Activated CD4-positive, alpha-beta T cell treated with anti-CD3 and anti-CD28 coated beads, Interleukin-2, Interleukin-4, amounts not matched to agents 100 ng/mL and 50 ng/mL, durations not matched to agents 16 hours and 8 hours (primary cell): ENCODE results near the gene SLC27A1.
"Not testable (repeated sequence)": the region's sequence is repeated elsewhere in the genome, so short reads cannot be mapped to it uniquely, and the experiment has no call there.

ENCODE experiments used
- DNase-seq: peaks from one replicate; pipeline ENCODE4 v3.0.0-alpha.2; 2020; ENCODE audit warnings: low spot score

SLC27A1 gene

GRCh38 chr19:17487284-17488121 lies 17.2 kb downstream of the SLC27A1 start:
- DNase-seq: no peak

- DNase-seq: peak; percentile 65
Measured at GRCh38 chr19:17488593-17489391, 18.5 kb downstream of the SLC27A1 start.

- DNase-seq: no peak
Measured at GRCh38 chr19:17489392-17490030, 19.2 kb downstream of the SLC27A1 start.

- no peak for DNase-seq
Measured at GRCh38 chr19:17490411-17490810, 20.1 kb downstream of the SLC27A1 start.

GRCh38 chr19:17491287-17491686 lies 21.0 kb downstream of the SLC27A1 start:
- DNase-seq: no peak

- no peak for DNase-seq
Measured at GRCh38 chr19:17495639-17496296, 25.4 kb downstream of the SLC27A1 start.

- peak; percentile 90 for DNase-seq
Measured at GRCh38 chr19:17496337-17496997, 26.1 kb downstream of the SLC27A1 start.

- no peak for DNase-seq
Measured at GRCh38 chr19:17497149-17497798, 26.9 kb downstream of the SLC27A1 start.

- not testable (repeated sequence) for DNase-seq
Measured at GRCh38 chr19:17499025-17499424, 28.7 kb downstream of the SLC27A1 start.

- no peak for DNase-seq
Measured at GRCh38 chr19:17499648-17500446, 29.5 kb downstream of the SLC27A1 start.

- no peak for DNase-seq
Measured at GRCh38 chr19:17500447-17501198, 30.3 kb downstream of the SLC27A1 start.

- no peak for DNase-seq
Measured at GRCh38 chr19:17503240-17503639, 32.9 kb downstream of the SLC27A1 start.

- DNase-seq: no peak
Measured at GRCh38 chr19:17504030-17504429, 33.7 kb downstream of the SLC27A1 start.

- DNase-seq: no peak
Measured at GRCh38 chr19:17504456-17504855, 34.1 kb downstream of the SLC27A1 start.

GRCh38 chr19:17505223-17505622 lies 34.9 kb downstream of the SLC27A1 start:
- DNase-seq: no peak

GRCh38 chr19:17506745-17507144 lies 36.4 kb downstream of the SLC27A1 start:
- no peak for DNase-seq

- DNase-seq: peak; percentile 12
Measured at GRCh38 chr19:17508558-17508933, 38.2 kb downstream of the SLC27A1 start.

GRCh38 chr19:17510220-17510993 lies 40.1 kb downstream of the SLC27A1 start:
- DNase-seq: no peak
